ENCODE measurements around the gene EML4. TPM values are rescaled to one million over a fixed set of nuclear protein-coding genes. Genes with fewer than 3 reads are reported as not detected.

Gene EML4
- total RNA-seq, 1 experiment from 2014 or later = 31.2 TPM

DNA sequence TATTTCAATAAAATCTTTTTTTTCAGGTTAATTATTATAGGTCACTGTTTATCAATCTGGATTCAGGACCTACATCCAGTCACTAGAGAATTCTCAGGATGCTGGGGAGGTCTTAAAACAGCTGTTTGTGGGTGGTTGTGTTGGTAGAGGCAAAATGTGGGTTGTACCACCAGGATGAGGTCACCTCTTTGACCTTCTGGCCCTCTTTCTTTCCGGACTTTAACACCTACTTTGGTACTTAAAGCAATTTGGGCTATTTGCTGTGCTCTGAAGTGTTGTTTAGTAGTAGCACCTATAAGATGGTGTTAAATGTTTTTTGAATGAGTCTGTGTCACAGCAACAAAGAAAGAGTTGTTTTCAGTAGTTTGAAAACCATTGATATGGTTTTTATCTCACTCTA, 14.6 kb downstream of the EML4 start:
- no TSS peak for BruUV-seq (replicated peaks)
- no peaks in the 10 kb centered on the region for H3K27me3 Mint-ChIP-seq (ENCODE audit: insufficient read depth, unreplicated experiment)
- H3K9me3 Mint-ChIP-seq (ENCODE audit: unreplicated experiment) = no peaks in the 10 kb centered on the region
- peaks cover 6% of the 10 kb centered on the region for H3K4me1 Mint-ChIP-seq (ENCODE audit: insufficient read depth, unreplicated experiment)
- no peak for DNase-seq (ENCODE audit: unreplicated experiment)
- H3K4me3 Mint-ChIP-seq (ENCODE audit: unreplicated experiment) = no peak overlapping the region
- intact Hi-C loops (cut with micrococcal nuclease) = no loop called here
- ChIA-PET POLR2A (interaction anchor here (1.6 kb wide), 1 partner anchor 11 kb away, joined by 4 read pairs; no protein-coding TSS in a partner anchor), CTCF (interaction anchor here (0.5 kb wide), 1 partner anchor 263 kb away, joined by 3 read pairs; no protein-coding TSS in a partner anchor)
- H3K36me3 Mint-ChIP-seq (ENCODE audit: insufficient read depth, unreplicated experiment) = no peaks in the 10 kb centered on the region
- TF ChIP-seq, protein P1, sequence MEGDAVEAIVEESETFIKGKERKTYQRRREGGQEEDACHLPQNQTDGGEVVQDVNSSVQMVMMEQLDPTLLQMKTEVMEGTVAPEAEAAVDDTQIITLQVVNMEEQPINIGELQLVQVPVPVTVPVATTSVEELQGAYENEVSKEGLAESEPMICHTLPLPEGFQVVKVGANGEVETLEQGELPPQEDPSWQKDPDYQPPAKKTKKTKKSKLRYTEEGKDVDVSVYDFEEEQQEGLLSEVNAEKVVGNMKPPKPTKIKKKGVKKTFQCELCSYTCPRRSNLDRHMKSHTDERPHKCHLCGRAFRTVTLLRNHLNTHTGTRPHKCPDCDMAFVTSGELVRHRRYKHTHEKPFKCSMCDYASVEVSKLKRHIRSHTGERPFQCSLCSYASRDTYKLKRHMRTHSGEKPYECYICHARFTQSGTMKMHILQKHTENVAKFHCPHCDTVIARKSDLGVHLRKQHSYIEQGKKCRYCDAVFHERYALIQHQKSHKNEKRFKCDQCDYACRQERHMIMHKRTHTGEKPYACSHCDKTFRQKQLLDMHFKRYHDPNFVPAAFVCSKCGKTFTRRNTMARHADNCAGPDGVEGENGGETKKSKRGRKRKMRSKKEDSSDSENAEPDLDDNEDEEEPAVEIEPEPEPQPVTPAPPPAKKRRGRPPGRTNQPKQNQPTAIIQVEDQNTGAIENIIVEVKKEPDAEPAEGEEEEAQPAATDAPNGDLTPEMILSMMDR (IDR thresholded peaks at IDR 0.05; ENCODE audit: unreplicated experiment) = no peak
- H3K27ac Mint-ChIP-seq (ENCODE audit: low read depth, unreplicated experiment) = no peak overlapping the region

DNA sequence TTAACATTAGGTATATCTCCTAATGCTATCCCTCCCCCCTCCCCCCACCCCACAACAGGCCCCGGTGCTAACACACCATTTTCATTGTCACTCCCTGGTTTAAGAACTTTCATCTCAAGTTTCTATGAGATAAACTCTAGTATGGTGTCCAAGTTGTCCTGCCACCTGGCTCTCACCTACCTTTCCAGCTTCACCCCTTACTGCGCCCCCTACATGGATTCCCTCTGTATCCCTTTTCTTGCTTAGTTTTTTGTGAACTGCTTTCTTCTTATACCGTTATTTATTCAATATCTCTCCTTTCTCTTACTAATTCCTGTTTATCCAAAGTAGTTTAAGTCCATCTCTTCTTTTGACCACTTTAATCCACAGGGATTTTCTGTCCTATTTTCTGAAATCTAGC, 15.2 kb downstream of the EML4 start:
- POLR2A ChIA-PET = no interaction called here
- no peak for DNase-seq (ENCODE audit: unreplicated experiment)
- Mint-ChIP-seq H3K4me3 (ENCODE audit: unreplicated experiment) (no peak overlapping the region), H3K4me1 (ENCODE audit: insufficient read depth, unreplicated experiment) (peaks cover 6% of the 10 kb centered on the region), H3K27ac (ENCODE audit: low read depth, unreplicated experiment) (peak overlapping the region; percentile 73), H3K27me3 (ENCODE audit: insufficient read depth, unreplicated experiment) (no peaks in the 10 kb centered on the region), H3K36me3 (ENCODE audit: insufficient read depth, unreplicated experiment) (no peaks in the 10 kb centered on the region), H3K9me3 (ENCODE audit: unreplicated experiment) (no peaks in the 10 kb centered on the region)
- CTCF ChIA-PET = interaction anchor here (0.5 kb wide), 1 partner anchor 263 kb away, joined by 3 read pairs; no protein-coding TSS in a partner anchor
- intact Hi-C loops (cut with micrococcal nuclease) = no loop called here
- TF ChIP-seq, protein P1 (IDR thresholded peaks at IDR 0.05; ENCODE audit: unreplicated experiment) = no peak
- BruUV-seq (replicated peaks) = no TSS peak

DNA sequence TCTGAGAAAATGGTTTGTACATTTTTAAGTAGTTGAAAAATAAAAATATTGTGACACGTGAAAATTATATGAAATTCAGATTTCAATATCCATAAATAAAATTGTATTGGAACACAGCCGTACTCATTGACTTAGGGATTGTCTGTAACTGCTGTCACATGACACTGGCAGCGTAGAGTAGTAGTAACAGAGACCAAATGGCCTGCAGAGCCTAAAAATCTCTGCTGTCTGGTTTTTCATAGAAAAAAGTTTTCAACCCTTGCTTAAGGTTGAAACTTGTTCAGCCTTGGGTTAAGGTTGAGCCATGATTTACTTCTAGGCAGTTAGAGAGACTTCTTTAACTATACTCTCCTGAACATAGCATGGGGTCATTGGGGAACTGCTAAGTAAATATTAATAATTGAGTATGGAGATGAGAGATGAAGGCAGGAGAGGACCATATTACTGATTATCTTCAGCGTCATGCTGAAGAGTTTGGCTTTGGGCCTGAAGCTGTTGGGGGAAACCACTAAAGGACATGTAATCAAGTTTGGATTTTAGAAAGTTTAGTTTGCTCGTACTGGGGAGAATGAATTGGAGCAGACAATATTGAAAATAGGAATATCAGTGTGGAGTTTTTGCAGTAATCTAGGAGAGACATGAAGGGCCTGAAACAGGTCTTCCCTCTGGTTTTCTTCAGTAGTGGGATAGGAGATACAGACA, 16.2 kb downstream of the EML4 start:
- BruUV-seq (replicated peaks) = no TSS peak
- Mint-ChIP-seq H3K27me3 (ENCODE audit: insufficient read depth, unreplicated experiment) (no peaks in the 10 kb centered on the region), H3K9me3 (ENCODE audit: unreplicated experiment) (no peaks in the 10 kb centered on the region), H3K36me3 (ENCODE audit: insufficient read depth, unreplicated experiment) (no peaks in the 10 kb centered on the region), H3K4me1 (ENCODE audit: insufficient read depth, unreplicated experiment) (peaks cover 6% of the 10 kb centered on the region), H3K4me3 (ENCODE audit: unreplicated experiment) (no peak overlapping the region), H3K27ac (ENCODE audit: low read depth, unreplicated experiment) (no peak overlapping the region)
- DNase-seq (ENCODE audit: unreplicated experiment) = no peak
- ChIA-PET POLR2A (no interaction called here), CTCF (interaction anchor here (0.7 kb wide), 1 partner anchor 10 kb away, joined by 4 read pairs; no protein-coding TSS in a partner anchor)
- TF ChIP-seq, protein P1 (IDR thresholded peaks at IDR 0.05; ENCODE audit: unreplicated experiment) = no peak
- intact Hi-C loops (cut with micrococcal nuclease) = no loop called here

DNA sequence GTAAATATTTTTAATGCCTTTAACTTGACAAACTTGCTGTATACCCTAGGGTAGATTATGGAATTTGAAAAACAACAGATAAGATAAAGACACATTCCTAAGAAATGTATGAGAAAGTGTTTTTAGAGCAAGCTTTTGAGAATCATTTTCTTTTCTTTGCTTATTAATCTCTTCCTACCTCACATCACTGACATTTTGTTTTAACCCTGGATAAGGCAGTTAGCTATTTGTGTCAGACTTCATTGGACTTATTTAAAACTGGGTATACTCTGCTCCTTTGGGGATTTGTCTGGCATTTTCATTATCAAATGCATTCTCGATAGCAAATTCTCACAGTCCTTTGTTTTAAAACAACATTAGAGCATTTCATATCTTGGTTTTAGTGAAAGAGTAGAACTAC, 17.2 kb downstream of the EML4 start:
- Mint-ChIP-seq H3K27me3 (ENCODE audit: insufficient read depth, unreplicated experiment) (no peaks in the 10 kb centered on the region), H3K36me3 (ENCODE audit: insufficient read depth, unreplicated experiment) (no peaks in the 10 kb centered on the region), H3K27ac (ENCODE audit: low read depth, unreplicated experiment) (no peak overlapping the region), H3K9me3 (ENCODE audit: unreplicated experiment) (no peaks in the 10 kb centered on the region), H3K4me1 (ENCODE audit: insufficient read depth, unreplicated experiment) (peaks cover 6% of the 10 kb centered on the region), H3K4me3 (ENCODE audit: unreplicated experiment) (no peak overlapping the region)
- TF ChIP-seq, protein P1 (IDR thresholded peaks at IDR 0.05; ENCODE audit: unreplicated experiment) = no peak
- DNase-seq (ENCODE audit: unreplicated experiment) = no peak
- intact Hi-C loops (cut with micrococcal nuclease) = no loop called here
- ChIA-PET POLR2A (no interaction called here), CTCF (interaction anchor here (0.7 kb wide), 1 partner anchor 11 kb away, joined by 4 read pairs; no protein-coding TSS in a partner anchor)
- no TSS peak for BruUV-seq (replicated peaks)

Measured in MCF 10A (cell line).